ENCODE measurements around the gene HOMER2. TPM values are rescaled to one million over a fixed set of nuclear protein-coding genes. Genes with fewer than 3 reads are reported as not detected.

The HOMER2 gene
- total RNA-seq, 1 experiment from 2014 or later = 8.8 TPM

DNA sequence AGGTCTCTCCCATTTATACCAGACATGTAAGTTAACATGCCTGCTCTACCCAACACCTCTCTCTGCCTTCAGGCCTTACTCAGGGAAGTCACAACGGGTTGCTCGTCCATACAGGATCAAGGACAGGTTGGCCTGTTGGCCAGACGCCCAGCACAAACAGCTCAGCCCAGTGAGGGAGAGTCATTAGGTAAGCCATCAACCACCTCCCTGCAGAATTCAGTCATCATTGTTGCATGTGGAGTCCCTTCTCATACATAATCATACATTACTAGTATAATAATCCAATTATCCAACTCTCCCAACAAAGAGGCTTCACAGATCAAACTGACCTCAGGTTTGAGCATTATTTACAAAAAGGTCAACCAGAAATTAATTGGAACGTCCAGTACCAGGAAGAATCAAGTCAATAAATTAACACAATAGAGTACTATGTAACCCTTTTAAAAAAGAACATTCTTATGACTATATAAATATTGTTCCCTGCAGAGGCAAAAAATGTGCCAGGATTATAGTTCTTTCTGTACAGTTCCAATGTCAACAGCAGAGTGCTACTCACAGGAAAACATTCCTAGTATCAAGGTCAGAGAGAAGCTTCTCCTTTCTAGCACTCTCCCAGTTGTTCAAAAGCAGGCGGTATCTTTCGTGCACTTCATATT, 33.2 kb downstream of the HOMER2 start:
- intact Hi-C loops (cut with micrococcal nuclease) = no loop called here
- no peak overlapping the region for H3K4me3 Mint-ChIP-seq (ENCODE audit: unreplicated experiment)
- no TSS peak for BruUV-seq (replicated peaks)
- POLR2A ChIA-PET = interaction anchor here (0.6 to 2.1 kb wide), 7 partner anchors 16 to 1912 kb away, joined by 3 to 8 read pairs (median 3); partner anchors contain the start of genes BTBD1 and RAMAC
- H3K27me3 Mint-ChIP-seq (ENCODE audit: insufficient read depth, unreplicated experiment) = no peaks in the 10 kb centered on the region
- no peaks in the 10 kb centered on the region for H3K36me3 Mint-ChIP-seq (ENCODE audit: insufficient read depth, unreplicated experiment)
- H3K9me3 Mint-ChIP-seq (ENCODE audit: unreplicated experiment) = no peaks in the 10 kb centered on the region
- TF ChIP-seq, protein P1, sequence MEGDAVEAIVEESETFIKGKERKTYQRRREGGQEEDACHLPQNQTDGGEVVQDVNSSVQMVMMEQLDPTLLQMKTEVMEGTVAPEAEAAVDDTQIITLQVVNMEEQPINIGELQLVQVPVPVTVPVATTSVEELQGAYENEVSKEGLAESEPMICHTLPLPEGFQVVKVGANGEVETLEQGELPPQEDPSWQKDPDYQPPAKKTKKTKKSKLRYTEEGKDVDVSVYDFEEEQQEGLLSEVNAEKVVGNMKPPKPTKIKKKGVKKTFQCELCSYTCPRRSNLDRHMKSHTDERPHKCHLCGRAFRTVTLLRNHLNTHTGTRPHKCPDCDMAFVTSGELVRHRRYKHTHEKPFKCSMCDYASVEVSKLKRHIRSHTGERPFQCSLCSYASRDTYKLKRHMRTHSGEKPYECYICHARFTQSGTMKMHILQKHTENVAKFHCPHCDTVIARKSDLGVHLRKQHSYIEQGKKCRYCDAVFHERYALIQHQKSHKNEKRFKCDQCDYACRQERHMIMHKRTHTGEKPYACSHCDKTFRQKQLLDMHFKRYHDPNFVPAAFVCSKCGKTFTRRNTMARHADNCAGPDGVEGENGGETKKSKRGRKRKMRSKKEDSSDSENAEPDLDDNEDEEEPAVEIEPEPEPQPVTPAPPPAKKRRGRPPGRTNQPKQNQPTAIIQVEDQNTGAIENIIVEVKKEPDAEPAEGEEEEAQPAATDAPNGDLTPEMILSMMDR (IDR thresholded peaks at IDR 0.05; ENCODE audit: unreplicated experiment) = no peak
- DNase-seq (ENCODE audit: unreplicated experiment) = peak; percentile 64
- CTCF ChIA-PET = interaction anchor here (0.9 kb wide), 1 partner anchor 68 kb away, joined by 7 read pairs; no protein-coding TSS in a partner anchor
- peak overlapping the region; percentile 8 for H3K27ac Mint-ChIP-seq (ENCODE audit: low read depth, unreplicated experiment)
- H3K4me1 Mint-ChIP-seq (ENCODE audit: insufficient read depth, unreplicated experiment) = peaks cover 6% of the 10 kb centered on the region

DNA sequence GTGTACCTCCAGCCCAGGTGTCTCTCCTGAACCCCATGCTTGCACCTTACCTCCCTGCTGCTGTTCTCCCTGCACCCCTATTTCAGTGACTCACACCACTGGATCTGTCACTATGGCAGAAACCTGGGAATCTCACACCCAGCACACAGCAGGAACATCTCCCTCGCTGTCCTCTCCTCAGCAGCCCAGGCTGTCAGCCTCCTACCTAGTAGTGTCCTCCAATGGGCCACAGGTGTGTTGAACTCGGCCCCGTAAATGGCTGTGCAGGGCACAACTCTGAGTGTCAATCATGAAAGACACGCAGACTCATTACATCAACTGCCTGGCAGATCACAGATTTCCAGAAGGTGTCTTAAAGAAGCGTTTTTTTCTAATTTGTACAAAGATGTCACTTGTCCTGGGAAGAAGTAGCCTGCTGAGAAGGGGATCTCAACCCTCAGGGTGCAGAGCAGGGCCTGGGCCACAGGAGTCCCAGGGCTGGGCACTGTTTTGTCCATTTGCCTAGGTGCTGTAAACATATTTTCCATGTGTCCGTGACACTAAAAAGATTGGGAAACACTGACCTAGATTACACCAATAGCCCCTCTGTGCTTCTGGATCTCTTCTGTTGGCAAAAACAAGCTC, 33.8 kb downstream of the HOMER2 start:
- H3K36me3 Mint-ChIP-seq (ENCODE audit: insufficient read depth, unreplicated experiment) = no peaks in the 10 kb centered on the region
- TF ChIP-seq, protein P1 (IDR thresholded peaks at IDR 0.05; ENCODE audit: unreplicated experiment) = no peak
- no TSS peak for BruUV-seq (replicated peaks)
- intact Hi-C loops (cut with micrococcal nuclease) = no loop called here
- peak overlapping the region; percentile 8 for H3K27ac Mint-ChIP-seq (ENCODE audit: low read depth, unreplicated experiment)
- no peak overlapping the region for H3K4me3 Mint-ChIP-seq (ENCODE audit: unreplicated experiment)
- no peaks in the 10 kb centered on the region for H3K27me3 Mint-ChIP-seq (ENCODE audit: insufficient read depth, unreplicated experiment)
- H3K4me1 Mint-ChIP-seq (ENCODE audit: insufficient read depth, unreplicated experiment) = peaks cover 6% of the 10 kb centered on the region
- POLR2A ChIA-PET = interaction anchor here (0.6 to 2.1 kb wide), 6 partner anchors 27 to 1913 kb away, joined by 3 to 8 read pairs (median 3); partner anchors contain the start of genes BTBD1 and RAMAC
- no peaks in the 10 kb centered on the region for H3K9me3 Mint-ChIP-seq (ENCODE audit: unreplicated experiment)
- no peak for DNase-seq (ENCODE audit: unreplicated experiment)
- CTCF ChIA-PET = interaction anchor here (0.9 kb wide), 1 partner anchor 67 kb away, joined by 7 read pairs; no protein-coding TSS in a partner anchor

DNA sequence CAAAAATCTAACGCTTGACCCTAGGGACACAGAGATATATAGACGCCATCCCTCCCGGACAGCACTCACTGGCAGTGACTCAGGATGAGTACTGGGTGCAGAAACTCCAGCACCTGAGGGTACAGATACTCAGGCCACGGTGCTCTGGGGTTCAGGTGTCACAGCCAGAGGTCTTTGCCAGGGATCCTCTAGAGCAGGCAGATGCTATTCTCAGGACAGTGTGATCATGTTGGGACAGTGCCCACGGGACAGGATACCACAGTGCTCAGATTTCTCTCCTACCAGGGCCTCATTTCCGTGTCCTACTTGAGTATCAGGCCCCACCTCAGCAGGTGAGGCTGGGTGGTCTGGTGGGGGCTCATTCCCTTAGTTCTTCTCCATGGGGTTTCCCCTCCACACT, 34.4 kb downstream of the HOMER2 start:
- POLR2A ChIA-PET = no interaction called here
- Mint-ChIP-seq H3K36me3 (ENCODE audit: insufficient read depth, unreplicated experiment) (no peaks in the 10 kb centered on the region), H3K27ac (ENCODE audit: low read depth, unreplicated experiment) (no peak overlapping the region), H3K4me1 (ENCODE audit: insufficient read depth, unreplicated experiment) (peaks cover 6% of the 10 kb centered on the region), H3K9me3 (ENCODE audit: unreplicated experiment) (no peaks in the 10 kb centered on the region), H3K27me3 (ENCODE audit: insufficient read depth, unreplicated experiment) (no peaks in the 10 kb centered on the region), H3K4me3 (ENCODE audit: unreplicated experiment) (no peak overlapping the region)
- CTCF ChIA-PET = no interaction called here
- intact Hi-C loops (cut with micrococcal nuclease) = no loop called here
- BruUV-seq (replicated peaks) = no TSS peak
- TF ChIP-seq, protein P1 (IDR thresholded peaks at IDR 0.05; ENCODE audit: unreplicated experiment) = no peak
- DNase-seq (ENCODE audit: unreplicated experiment) = no peak

DNA sequence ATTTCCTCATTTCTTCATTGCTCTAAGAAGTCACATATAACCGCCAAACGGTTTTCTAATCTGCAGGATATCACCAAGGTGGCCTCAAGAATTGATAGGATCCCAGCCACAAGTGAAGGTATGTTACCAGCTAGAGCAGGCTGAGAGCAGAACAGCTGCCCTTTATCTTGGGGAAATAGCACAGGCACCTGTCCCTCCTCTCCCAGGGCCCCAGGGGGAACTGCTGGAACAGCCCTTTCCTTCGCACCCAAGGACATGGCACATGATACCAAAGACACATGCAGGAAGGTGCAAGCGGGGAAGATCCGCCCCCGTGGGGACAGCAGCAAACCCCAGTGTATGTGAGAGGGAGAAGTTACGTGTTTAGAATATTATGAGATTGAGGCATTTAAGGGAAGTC, 35.3 kb downstream of the HOMER2 start:
- DNase-seq (ENCODE audit: unreplicated experiment) = no peak
- Mint-ChIP-seq H3K27ac (ENCODE audit: low read depth, unreplicated experiment) (no peak overlapping the region), H3K4me3 (ENCODE audit: unreplicated experiment) (no peak overlapping the region), H3K36me3 (ENCODE audit: insufficient read depth, unreplicated experiment) (no peaks in the 10 kb centered on the region), H3K27me3 (ENCODE audit: insufficient read depth, unreplicated experiment) (no peaks in the 10 kb centered on the region), H3K4me1 (ENCODE audit: insufficient read depth, unreplicated experiment) (peaks cover 6% of the 10 kb centered on the region), H3K9me3 (ENCODE audit: unreplicated experiment) (no peaks in the 10 kb centered on the region)
- intact Hi-C loops (cut with micrococcal nuclease) = no loop called here
- no TSS peak for BruUV-seq (replicated peaks)
- TF ChIP-seq, protein P1 (IDR thresholded peaks at IDR 0.05; ENCODE audit: unreplicated experiment) = no peak
- CTCF ChIA-PET = no interaction called here
- POLR2A ChIA-PET = no interaction called here
